ENCODE data around the gene FOXRED2. TPM values are rescaled to one million over a fixed set of nuclear protein-coding genes. Genes with fewer than 3 reads are reported as not detected.
"Not testable (repeated sequence)": the region's sequence is repeated elsewhere in the genome, so short reads cannot be mapped to it uniquely, and the experiment has no call there.

Gene FOXRED2
- total RNA-seq, 4 donors from 2014 or later: 0.37 to 3.0 (median 1.5) TPM

DNA sequence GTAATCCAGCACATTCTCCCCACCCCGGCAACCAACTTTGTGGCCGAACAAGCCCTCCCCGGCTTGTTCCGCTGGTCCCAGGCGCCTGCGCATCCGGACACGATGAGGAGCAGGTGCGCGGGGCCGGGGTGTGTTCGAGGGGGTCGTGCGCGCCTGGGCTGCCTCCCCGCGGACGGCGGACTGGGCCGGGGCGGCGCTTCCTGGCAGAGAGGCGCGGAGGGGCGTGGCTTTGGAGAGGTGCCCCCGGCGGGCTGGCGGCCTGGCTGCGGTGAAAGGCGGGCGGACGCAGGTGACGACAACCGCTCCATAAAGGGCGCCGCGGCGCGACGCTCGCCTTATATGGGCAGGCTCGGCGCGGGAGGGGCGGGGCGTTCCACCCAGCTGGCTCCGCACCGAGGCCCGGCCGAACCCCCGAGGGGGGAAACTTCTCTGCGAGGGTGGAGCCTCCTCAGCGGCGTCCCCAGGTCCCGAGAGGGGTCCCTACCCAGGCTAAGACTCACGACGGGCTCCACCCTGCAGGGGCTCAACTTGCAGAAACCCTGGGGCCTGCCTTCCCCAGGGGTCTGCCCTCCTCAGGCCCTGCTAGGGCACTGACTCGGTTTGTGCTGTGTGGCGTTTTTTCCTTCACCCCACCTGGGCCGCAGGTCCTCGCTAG, 51.8 kb downstream of the FOXRED2 start:
- in situ Hi-C loops (cut with MboI; ENCODE audit: low pct_ligation_motif_present in 1 of 4, low pct_unique_long_range_greater_than_20kb in 1 of 4, low sequenced_read_pairs in 3 of 4): loop anchor here in 1 of 4 donors (10.0 kb wide), 1 partner anchor 70 kb away; the partner anchor contains the start of gene MYH9
- Histone ChIP-seq H3K4me1 (peaks cover 50 to 77% (median 67%) of the 10 kb centered on the region in 4 donors), H3K4me3 (peak overlapping the region; percentile 47 to 55 (median 50)), H3K27ac (peak overlapping the region; percentile 98), H3K9me3 (no peaks in the 10 kb centered on the region), H3K36me3 (no peaks in the 10 kb centered on the region), H3K27me3 (no peaks in the 10 kb centered on the region)
- intact Hi-C loops (cut with DNase I; ENCODE audit: low total_unique reads): loop anchor here (5.0 kb wide), 1 partner anchor 68 kb away; the partner anchor contains the start of gene MYH9
- WGBS, 2 donors (ENCODE audit: low coverage in 1 of 2): 2% methylated on average over 43 of the region's 61 CpGs; no CpG with 5 or more reads in 1 of the 2 donors
- TF ChIP-seq POLR2AphosphoS5 (IDR thresholded peaks at IDR 0.05): peak; percentile 87 to 98 (median 96)
- TF ChIP-seq EP300 (IDR thresholded peaks at IDR 0.05; ENCODE audit: low read depth): peak; percentile 63
- TF ChIP-seq POLR2A (IDR thresholded peaks at IDR 0.05): peak; percentile 93
- TF ChIP-seq, protein P1, sequence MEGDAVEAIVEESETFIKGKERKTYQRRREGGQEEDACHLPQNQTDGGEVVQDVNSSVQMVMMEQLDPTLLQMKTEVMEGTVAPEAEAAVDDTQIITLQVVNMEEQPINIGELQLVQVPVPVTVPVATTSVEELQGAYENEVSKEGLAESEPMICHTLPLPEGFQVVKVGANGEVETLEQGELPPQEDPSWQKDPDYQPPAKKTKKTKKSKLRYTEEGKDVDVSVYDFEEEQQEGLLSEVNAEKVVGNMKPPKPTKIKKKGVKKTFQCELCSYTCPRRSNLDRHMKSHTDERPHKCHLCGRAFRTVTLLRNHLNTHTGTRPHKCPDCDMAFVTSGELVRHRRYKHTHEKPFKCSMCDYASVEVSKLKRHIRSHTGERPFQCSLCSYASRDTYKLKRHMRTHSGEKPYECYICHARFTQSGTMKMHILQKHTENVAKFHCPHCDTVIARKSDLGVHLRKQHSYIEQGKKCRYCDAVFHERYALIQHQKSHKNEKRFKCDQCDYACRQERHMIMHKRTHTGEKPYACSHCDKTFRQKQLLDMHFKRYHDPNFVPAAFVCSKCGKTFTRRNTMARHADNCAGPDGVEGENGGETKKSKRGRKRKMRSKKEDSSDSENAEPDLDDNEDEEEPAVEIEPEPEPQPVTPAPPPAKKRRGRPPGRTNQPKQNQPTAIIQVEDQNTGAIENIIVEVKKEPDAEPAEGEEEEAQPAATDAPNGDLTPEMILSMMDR (IDR thresholded peaks at IDR 0.05): peak in 1 of 5 experiments; percentile 38
- peak; percentile 98 for DNase-seq

DNA sequence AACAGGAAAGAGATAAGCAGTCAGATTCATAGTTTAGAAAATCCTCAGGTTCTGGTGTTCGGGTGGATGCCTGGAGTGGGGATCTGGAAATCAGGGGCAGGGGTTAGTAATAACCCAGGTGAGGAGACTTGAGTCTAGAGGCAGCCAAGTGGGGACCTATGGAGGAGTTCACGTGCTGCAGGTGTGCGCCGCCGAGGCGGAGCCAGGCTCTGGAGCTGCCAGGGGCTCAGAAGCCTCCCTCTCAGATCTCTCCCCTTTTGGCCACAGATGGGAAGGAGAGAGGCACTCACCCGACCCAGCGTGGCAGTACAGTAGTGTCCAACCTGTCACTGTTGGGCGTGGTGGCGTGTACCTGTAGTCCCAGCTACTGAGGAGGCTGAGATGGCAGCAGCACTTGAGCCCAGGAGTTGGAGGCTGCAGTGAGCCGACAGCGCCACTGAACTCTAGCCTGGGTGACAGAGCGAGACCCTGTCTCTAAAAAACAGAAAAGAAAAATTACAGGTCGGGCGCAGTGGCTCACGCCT, 52.9 kb downstream of the FOXRED2 start:
- H3K4me1 ChIP-seq: peaks cover 50 to 76% (median 63%) of the 10 kb centered on the region in 4 donors
- in situ Hi-C loops (cut with MboI; ENCODE audit: low pct_ligation_motif_present in 1 of 4, low pct_unique_long_range_greater_than_20kb in 1 of 4, low sequenced_read_pairs in 3 of 4): loop anchor here in 1 of 4 donors (10.0 kb wide), 1 partner anchor 69 kb away; the partner anchor contains the start of gene MYH9
- H3K9me3 ChIP-seq: no peaks in the 10 kb centered on the region
- intact Hi-C loops (cut with DNase I; ENCODE audit: low total_unique reads): loop anchor here (5.0 kb wide), 1 partner anchor 67 kb away; the partner anchor contains the start of gene MYH9
- no peaks in the 10 kb centered on the region for H3K27me3 ChIP-seq
- no peaks in the 10 kb centered on the region for H3K36me3 ChIP-seq
- no peak for TF ChIP-seq EP300 (IDR thresholded peaks at IDR 0.05; ENCODE audit: low read depth)
- TF ChIP-seq, protein P1 (IDR thresholded peaks at IDR 0.05): no peak
- no peak for TF ChIP-seq POLR2AphosphoS5 (IDR thresholded peaks at IDR 0.05)
- no peak for TF ChIP-seq POLR2A (IDR thresholded peaks at IDR 0.05)
- peak overlapping the region; percentile 98 for H3K27ac ChIP-seq
- 83 to 89% methylated on average over 1 to 16 of the region's 16 CpGs for WGBS, 2 donors (ENCODE audit: low coverage in 1 of 2)
- peak overlapping the region in 1 of 4 donors; percentile 51 for H3K4me3 ChIP-seq
- DNase-seq: no peak

DNA sequence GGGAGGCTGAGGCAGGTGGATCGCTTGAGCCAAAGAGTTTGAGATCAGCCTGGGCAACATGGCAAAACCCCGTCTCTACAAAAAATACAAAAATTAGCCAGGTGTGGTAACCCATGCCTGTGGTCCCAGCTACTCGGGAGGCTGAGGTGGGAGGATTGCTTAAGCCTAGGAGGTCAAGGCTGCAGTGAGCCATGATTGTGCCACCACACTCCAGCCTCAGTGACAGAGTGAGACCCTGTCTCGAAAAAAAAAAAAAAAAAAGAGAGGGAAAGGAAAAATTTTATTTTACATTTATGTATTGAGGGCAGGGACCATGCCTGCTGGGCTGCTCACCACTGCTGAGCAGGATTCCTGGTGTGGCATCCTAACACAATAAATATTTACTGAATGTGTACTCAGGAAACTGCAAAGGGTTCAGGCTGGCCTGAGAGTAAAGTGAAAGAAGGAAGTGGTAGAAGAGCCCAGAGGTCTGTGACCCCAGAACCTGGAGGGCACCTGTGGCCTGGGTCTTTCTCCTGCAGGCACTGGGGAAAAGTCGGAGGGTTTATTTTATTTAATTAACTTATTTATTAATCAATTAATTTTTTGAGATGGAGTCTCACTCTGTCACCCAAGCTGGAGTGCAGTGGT, 53.7 kb downstream of the FOXRED2 start:
- H3K27me3 ChIP-seq, H3K9me3 ChIP-seq, H3K36me3 ChIP-seq, H3K4me3 ChIP-seq: not testable (repeated sequence)
- WGBS, 2 donors (ENCODE audit: low coverage in 1 of 2): 50 to 54% methylated on average over 1 to 5 of the region's 5 CpGs
- Histone ChIP-seq H3K4me1 (peaks cover 46 to 76% (median 57%) of the 10 kb centered on the region in 4 donors), H3K27ac (peak overlapping the region; percentile 98)
- in situ Hi-C loops (cut with MboI; ENCODE audit: low pct_ligation_motif_present in 1 of 4, low pct_unique_long_range_greater_than_20kb in 1 of 4, low sequenced_read_pairs in 3 of 4): loop anchor here in 1 of 4 donors (10.0 kb wide), 1 partner anchor 68 kb away; the partner anchor contains the start of gene MYH9
- TF ChIP-seq POLR2AphosphoS5 (IDR thresholded peaks at IDR 0.05): peak in 1 of 3 donors; percentile 35
- DNase-seq: peak; percentile 51
- intact Hi-C loops (cut with DNase I; ENCODE audit: low total_unique reads): loop anchor here (5.0 kb wide), 1 partner anchor 66 kb away; the partner anchor contains the start of gene MYH9

DNA sequence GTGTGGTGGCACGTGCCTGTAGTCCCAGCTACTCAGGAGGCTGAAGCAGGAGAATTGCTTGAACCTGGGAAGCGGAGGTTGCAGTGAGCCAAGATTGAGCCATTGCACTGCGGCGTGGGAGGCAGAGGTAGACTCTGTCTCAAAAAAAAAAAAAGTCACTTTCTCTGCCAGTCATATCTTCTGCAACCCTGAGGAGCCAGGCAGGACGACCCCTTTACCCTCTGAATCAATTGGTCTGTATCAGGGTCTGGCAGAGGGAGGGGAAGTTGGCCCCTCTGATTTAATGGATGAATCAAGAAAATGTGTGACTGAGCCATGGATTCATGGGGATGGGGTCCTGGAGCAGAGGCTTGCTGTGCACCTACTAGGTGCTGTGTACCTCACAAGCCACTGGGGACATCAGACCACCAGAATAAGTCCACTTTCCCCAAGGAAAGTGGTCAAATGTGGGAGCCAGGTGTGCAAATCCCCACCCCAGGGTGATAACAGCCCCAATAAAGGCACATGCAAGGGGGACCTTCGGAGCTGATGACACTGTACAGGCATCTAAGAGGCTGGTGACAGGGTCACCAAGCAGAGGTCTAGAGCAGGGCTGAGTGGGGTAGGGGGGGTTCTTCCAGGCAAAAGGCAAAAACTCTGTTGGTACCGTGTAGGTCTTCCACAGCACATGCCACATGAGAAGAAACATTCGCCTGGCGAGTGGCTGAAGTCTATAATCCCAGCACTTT, 54.4 kb downstream of the FOXRED2 start:
- peaks cover 40 to 77% (median 55%) of the 10 kb centered on the region in 4 donors for H3K4me1 ChIP-seq
- TF ChIP-seq, protein P1 (IDR thresholded peaks at IDR 0.05): no peak
- TF ChIP-seq POLR2AphosphoS5 (IDR thresholded peaks at IDR 0.05) (no peak), POLR2A (IDR thresholded peaks at IDR 0.05) (no peak), EP300 (IDR thresholded peaks at IDR 0.05; ENCODE audit: low read depth) (no peak)
- H3K4me3 ChIP-seq: no peak overlapping the region
- H3K36me3 ChIP-seq: no peaks in the 10 kb centered on the region
- in situ Hi-C loops (cut with MboI; ENCODE audit: low pct_ligation_motif_present in 1 of 4, low pct_unique_long_range_greater_than_20kb in 1 of 4, low sequenced_read_pairs in 3 of 4) (loop anchor here in 1 of 4 donors (10.0 kb wide), 1 partner anchor 68 kb away; the partner anchor contains the start of gene MYH9), intact Hi-C loops (cut with DNase I; ENCODE audit: low total_unique reads) (loop anchor here (5.0 kb wide), 1 partner anchor 65 kb away; the partner anchor contains the start of gene MYH9)
- DNase-seq: no peak
- H3K9me3 ChIP-seq: no peaks in the 10 kb centered on the region
- 0 to 50% methylated on average over 1 to 9 of the region's 9 CpGs for WGBS, 2 donors (ENCODE audit: low coverage in 1 of 2)
- peak overlapping the region; percentile 98 for H3K27ac ChIP-seq
- no peaks in the 10 kb centered on the region for H3K27me3 ChIP-seq

DNA sequence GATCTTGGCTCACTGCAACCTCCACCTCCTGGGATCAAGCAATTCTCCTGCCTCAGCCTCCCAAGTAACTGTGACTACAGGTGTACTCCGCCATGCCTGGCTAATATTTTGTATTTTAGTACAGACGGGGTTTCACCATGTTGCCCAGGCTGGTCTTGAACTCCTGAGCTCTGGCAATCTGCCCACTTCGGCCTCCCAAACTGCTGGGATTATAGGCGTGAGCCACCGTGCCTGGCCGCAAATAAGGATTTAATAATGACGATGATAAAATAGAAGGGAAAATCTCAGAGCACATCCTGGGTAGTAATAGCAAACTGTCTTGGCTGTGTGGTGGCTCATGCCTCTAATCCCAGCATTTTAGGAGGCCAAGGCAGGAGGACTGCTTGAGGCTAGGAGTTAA, 55.9 kb downstream of the FOXRED2 start:
- H3K9me3 ChIP-seq, DNase-seq, H3K36me3 ChIP-seq, H3K4me3 ChIP-seq, H3K27me3 ChIP-seq: not testable (repeated sequence)
- in situ Hi-C loops (cut with MboI; ENCODE audit: low pct_ligation_motif_present in 1 of 4, low pct_unique_long_range_greater_than_20kb in 1 of 4, low sequenced_read_pairs in 3 of 4) (loop anchor here in 1 of 4 donors (10.0 kb wide), 1 partner anchor 66 kb away; the partner anchor contains the start of gene MYH9), intact Hi-C loops (cut with DNase I; ENCODE audit: low total_unique reads) (loop anchor here (5.0 kb wide), 1 partner anchor 64 kb away; the partner anchor contains the start of gene MYH9)
- WGBS, 2 donors (ENCODE audit: low coverage in 1 of 2): 92 to 94% methylated on average over 7 of the region's 7 CpGs
- H3K4me1 ChIP-seq: peaks cover 37 to 75% (median 50%) of the 10 kb centered on the region in 4 donors
- H3K27ac ChIP-seq: peak overlapping the region; percentile 98

Data from transverse colon (tissue), 4 donors.